Dedifferentiated amniotic fluid mesenchymal stem cell (primary cell): ENCODE measurements around the gene BICC1.
"Not testable (repeated sequence)": the region's sequence is repeated elsewhere in the genome, so short reads cannot be mapped to it uniquely, and the experiment has no call there.

Source experiments
- DNase-seq: peaks from one replicate; pipeline ENCODE4 v3.0.0-alpha.2; 2016; ENCODE audit errors: extremely low spot score

BICC1 gene

DNA sequence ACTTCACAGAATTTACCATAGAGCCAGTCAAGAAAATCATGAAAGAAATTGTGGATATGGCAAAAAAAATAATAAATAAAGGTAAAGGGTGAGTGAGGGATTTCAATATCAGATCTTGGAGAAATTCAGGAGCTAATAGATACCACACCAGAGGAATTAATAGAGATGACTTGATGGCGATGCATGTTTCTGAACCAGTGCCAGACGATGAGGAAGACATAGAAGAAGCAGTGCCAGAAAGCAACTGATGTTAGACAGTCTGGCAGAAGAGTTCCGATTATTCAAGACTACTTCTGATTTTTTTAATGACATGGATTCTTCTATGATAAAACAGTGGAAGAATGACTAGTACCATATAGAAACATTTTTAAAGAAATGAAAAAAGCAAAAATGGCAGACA, 314.7 kb downstream of the BICC1 start:
- no peak for DNase-seq

DNA sequence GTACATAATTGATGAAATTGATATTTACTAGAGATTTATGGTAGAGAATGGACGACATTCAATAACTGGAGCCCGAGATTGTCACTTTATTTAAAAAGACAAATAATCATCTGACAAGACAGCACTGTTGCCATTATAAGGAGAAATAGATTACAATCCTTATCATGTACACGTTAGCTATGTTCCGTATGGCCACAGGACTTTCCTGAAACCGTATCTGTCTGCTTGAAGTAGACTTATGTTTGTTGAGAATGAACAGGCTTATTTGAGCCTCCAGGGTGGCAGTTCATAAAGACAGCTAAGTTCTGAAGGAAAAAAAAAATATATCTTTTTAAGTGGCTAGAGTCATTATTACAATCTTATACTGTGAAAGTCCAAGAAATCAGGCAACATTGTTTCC, 317.2 kb downstream of the BICC1 start:
- no peak for DNase-seq

DNA sequence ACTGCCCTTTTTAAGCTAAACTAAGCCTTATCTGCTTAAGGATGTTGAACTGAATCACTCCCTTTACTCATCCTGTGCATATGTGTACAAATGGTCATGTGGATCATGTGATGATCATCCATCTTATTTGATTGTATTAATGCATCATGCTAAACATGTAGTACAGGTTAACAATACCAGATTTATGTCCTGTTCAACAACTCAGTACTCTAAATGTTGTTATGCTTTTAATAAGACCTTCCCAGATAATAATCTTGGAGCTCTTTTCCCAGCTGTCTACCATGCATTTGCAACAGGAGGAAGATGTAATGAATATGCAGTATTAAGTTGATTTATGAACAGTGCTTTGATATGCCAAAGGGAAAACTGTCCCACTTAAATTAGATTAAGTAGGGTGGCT, 318.0 kb downstream of the BICC1 start:
- no peak for DNase-seq

- DNase-seq: no peak
These were observed 321.3 kb downstream of the BICC1 start for GRCh38 chr10:58833771-58834561.

DNA sequence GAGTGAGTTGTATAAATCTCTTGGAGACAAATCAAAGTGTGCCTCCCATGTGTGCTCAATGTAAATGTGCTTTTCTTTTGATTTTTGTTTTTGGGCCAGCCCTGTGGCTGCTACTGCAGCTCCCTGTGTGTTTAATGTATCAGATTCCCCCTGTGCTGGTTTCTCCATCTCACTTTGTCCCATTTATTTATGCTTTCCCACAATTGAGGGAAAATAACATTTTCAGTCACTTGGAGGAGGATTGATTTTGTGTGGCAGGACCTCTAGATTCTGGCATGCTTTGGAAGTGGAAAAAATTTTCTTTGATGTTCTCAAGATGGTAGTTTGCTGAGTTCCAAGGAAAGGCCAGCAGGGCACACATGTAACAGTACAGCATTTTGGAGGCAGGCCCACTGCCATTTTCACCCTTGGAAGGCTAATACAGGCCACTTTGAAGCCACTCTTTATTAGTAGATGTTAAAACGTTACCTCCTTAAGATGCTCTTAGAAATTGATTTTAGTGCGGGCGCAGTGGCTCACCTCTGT, 323.6 kb downstream of the BICC1 start:
- no peak for DNase-seq

DNA sequence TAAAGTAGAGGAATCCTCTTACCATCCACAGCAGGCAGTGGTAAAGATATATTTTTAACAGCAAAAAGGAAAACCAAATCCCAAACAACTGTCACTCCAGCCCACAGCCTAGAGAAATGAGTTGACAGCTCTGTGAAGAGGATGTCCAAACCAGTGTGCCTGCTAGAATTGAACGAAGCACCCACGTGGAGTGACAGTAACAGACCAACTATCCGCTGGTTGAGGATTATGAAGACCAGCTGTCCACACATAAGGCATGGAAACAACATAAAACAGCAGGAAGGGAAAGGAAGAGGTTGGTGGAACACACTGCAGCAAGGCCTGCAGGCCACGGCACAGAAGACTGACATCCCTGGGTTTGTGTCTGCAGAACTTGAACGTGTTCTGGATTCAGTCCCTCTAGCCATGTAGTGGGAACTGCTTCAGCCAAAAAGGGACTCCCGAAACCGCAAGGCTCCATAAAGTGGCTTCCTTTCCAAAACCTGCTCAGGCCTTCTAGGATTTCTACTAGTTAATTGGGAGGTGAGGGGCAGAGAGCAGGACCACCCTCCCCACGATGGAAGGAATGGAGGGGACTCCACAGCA, 324.4 kb downstream of the BICC1 start:
- no peak for DNase-seq

DNA sequence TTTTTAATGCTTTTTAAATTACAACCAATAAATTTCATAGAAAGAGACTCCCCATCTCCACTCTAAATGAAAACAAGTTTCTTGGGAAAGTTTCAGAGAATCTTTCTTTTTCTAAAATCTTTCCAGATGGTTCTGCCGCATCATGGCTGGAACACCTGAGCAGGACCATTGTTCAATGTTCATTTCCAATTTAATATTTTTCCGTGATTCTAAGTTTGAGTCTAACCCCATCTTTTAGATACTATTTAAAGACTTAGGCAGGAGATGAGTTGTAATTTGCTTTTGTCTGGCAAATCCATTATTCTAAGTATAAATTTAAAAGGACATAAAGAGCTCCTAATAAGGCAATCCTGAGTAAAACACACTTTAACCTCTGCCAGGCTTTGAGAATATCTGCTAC, 325.2 kb downstream of the BICC1 start:
- no peak for DNase-seq

DNA sequence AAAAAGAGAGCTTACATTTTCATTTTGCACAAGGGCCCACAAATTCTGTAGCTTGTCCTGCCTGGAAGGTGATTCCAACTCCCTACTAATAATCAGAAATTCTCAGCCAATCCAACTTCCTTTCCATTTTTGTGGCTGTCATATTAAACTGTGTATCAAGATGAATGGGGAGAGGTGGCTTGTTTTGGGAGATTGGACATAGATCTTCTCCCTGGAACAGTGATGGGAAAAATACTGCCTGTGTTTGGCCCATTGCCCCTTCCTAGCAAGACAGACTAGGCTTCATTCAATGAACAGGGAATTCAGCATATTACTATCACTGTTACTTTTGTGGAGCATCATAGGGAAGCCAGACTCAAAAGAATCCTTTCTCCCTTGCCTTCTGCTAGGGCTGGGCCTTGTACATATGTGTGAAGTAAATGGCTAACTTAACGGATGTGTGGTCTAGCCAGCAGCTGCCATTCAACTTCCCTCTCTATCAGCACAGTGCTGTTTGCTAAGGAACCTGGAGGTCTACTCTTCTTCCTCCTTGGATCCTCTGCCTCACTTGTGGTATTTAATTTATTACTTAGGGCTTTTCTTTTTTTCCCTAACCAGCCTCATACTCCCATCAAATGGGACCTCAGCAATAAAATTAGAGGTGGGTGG, 326.0 kb downstream of the BICC1 start:
- DNase-seq: no peak

- no peak for DNase-seq
These were observed 327.1 kb downstream of the BICC1 start for GRCh38 chr10:58839771-58840170.

DNA sequence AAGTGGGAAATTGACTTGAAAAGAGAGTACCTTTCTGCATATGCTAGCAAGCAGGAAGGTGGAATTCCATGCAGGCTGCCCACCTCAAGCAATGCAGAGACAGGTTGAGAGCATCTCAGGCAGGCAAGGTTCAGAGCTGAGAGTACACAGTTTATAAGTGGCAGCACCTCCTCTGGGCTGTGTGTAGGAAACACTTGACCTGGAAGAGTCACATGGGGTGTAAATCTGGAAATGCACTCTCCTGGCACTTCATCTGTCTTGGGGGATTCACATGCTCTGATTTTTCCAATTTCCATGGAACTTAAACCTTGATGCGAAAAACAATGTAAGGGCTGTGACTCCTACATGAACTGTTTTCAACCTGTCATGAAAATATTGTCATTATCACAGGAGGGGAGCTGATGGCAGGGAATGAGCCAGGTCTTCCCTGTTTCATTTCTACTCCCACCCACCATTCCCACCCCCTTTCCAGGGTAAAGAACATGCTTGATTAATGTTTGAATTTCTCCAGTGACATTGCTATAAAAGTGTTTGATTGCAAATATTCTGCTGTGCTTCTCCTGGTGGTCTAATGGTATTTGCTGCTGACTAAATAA, 328.3 kb downstream of the BICC1 start:
- no peak for DNase-seq

DNA sequence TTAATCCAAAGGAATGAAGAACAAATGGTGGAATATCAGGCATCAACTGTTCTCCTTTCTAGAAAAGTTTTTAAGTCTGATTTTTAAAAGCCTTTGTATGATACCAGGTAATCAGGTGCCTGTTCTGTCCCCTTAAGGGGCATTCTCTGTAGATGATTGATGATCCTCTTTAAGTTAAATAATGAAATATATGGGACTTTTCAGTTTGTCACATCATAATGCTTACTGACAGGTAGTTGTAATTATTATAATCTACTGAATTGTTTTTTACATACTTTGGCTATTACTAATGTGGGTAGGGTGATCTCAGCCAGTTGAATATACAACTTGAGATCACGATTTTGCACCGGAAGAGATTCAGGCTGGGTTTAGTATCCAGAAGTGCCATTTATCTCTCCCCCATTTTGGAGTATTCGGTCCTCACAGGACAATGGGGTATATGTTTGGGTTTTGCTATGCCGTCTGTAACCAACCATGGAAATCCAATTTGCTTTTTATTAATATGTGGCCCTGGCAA, 330.2 kb downstream of the BICC1 start:
- no peak for DNase-seq

- no peak for DNase-seq
These were observed 331.1 kb downstream of the BICC1 start for GRCh38 chr10:58843760-58844159.

- DNase-seq: no peak
These were observed 332.0 kb downstream of the BICC1 start for GRCh38 chr10:58844680-58845079.

DNA sequence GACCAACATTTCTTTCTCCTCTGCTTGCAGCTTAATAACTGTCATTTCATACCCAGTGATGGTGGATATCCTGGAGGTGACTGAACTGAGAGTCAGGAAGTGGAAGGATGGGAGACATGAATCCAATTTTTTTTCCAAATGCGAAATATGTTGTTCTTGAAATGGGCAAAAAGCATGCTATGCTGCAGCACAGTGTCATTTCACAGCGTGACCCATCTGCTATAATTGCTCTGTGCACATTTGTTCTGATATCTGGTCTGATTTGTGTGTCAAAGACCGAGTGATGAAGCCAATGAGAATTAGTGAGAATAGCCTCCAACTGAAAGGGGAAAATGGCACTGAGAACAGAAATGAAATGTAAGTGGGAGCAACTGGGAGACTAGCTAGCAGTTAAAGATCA, 334.2 kb downstream of the BICC1 start:
- no peak for DNase-seq

DNA sequence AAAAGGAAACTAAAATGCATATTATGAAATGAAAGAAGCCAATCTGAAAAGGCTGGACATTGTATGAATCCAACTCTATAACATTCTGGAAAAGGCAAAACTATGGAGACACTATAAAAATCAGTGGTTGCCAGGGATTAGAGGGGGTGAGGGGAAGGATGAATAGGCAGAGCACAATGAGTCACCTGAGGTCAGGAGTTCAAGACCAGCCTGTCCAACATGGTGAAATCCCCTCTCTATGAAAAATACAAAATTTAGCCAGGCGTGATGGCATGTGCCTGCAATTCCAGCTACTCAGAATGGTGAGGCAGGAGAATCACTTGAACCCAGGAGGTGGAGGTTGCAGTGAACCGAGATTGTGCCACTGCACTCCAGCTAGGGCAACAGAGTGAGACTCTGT, 338.9 kb downstream of the BICC1 start:
- no peak for DNase-seq

- DNase-seq: no peak
These were observed 341.0 kb downstream of the BICC1 start for GRCh38 chr10:58853668-58854067.

- DNase-seq: no peak
These were observed 342.1 kb downstream of the BICC1 start for GRCh38 chr10:58854811-58855210.

GRCh38 chr10:58856508-58857240, 344.0 kb downstream of the BICC1 start:
- DNase-seq: peak; percentile 93

GRCh38 chr10:58857251-58857805, 344.7 kb downstream of the BICC1 start:
- no peak for DNase-seq

DNA sequence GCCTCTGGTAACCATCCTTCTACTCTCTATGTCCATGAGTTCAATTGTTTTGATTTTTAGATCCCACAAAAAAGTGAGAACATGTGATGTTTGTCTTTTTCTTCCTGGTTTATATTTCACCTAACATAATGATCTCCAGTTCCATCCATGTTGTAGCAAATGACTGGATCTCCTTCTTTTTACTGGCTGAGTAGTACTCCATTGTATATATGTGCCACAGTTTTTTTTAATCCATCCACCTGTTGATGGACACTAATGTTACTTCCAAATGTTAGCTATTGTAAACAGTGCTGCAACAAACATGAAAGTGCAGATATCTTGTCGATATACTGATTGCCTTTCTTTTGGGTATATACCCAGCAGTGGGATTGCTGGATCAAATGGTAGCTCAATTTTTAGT, 345.5 kb downstream of the BICC1 start:
- not testable (repeated sequence) for DNase-seq

DNA sequence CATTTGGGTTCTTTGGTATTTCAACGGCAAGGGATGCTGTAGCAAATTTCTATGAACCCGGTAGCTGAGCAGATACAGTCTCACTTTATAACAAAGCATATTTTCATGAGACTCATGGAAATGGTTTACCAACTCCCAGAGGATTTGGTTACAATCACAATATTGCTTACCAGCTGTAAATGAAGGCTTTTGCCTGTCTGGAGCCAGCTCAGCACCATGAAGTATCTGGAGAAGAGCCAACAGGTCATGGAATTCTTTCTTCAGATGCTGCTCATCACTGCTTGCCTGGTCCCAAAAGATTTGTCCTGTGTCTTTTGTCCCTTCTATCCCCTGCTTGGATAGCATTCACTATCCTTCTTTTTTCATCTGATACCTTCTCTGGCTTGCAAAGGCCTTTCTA, 346.9 kb downstream of the BICC1 start:
- DNase-seq: no peak
